ENCODE data around the gene CHKA.

- TF ChIP-seq, protein P1, sequence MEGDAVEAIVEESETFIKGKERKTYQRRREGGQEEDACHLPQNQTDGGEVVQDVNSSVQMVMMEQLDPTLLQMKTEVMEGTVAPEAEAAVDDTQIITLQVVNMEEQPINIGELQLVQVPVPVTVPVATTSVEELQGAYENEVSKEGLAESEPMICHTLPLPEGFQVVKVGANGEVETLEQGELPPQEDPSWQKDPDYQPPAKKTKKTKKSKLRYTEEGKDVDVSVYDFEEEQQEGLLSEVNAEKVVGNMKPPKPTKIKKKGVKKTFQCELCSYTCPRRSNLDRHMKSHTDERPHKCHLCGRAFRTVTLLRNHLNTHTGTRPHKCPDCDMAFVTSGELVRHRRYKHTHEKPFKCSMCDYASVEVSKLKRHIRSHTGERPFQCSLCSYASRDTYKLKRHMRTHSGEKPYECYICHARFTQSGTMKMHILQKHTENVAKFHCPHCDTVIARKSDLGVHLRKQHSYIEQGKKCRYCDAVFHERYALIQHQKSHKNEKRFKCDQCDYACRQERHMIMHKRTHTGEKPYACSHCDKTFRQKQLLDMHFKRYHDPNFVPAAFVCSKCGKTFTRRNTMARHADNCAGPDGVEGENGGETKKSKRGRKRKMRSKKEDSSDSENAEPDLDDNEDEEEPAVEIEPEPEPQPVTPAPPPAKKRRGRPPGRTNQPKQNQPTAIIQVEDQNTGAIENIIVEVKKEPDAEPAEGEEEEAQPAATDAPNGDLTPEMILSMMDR (IDR thresholded peaks at IDR 0.05; ENCODE audit: borderline replicate concordance, extremely low read depth, low read length, poor library complexity, severe bottlenecking) = no peak
- no peak for TF ChIP-seq EZH2 (IDR thresholded peaks at IDR 0.05; ENCODE audit: borderline replicate concordance, low read depth, low read length, severe bottlenecking)
These were observed 118.0 kb downstream of the CHKA start for GRCh38 chr11:68002938-68003845.

All from DND-41 (cell line).